ENCODE data around the gene FNDC10. TPM values are rescaled to one million over a fixed set of nuclear protein-coding genes. Genes with fewer than 3 reads are reported as not detected.

FNDC10 gene
- total RNA-seq, 4 donors from 2014 or later: 4.1 to 6.9 (median 5.7) TPM

- peak overlapping the region; percentile 30 to 53 (median 38) for H3K4me3 ChIP-seq
- TF ChIP-seq POLR2A (IDR thresholded peaks at IDR 0.05) (no peak), CTCF (IDR thresholded peaks at IDR 0.05) (no peak)
- H3K4me1 ChIP-seq: peaks cover 3 to 34% (median 18%) of the 10 kb centered on the region in 4 donors
- H3K36me3 ChIP-seq: peaks cover 0 to 13% (median 0%) of the 10 kb centered on the region in 3 donors
- no peaks in the 10 kb centered on the region for H3K9me3 ChIP-seq
- H3K27me3 ChIP-seq: peaks cover 0 to 17% of the 10 kb centered on the region in 2 donors
- peak in 2 of 3 donors; percentile 26 to 48 for DNase-seq
- H3K27ac ChIP-seq: peak overlapping the region; percentile 82 to 91 (median 84)
Observed at GRCh38 chr1:1628754-1629429, 29.0 kb upstream of the FNDC10 start.

GRCh38 chr1:1627829-1628753 is 28.2 kb upstream of the FNDC10 start:
- H3K9me3 ChIP-seq: no peaks in the 10 kb centered on the region
- peaks cover 3 to 34% (median 18%) of the 10 kb centered on the region in 4 donors for H3K4me1 ChIP-seq
- H3K27ac ChIP-seq: peak overlapping the region in 3 of 4 donors; percentile 62 to 84 (median 76)
- H3K27me3 ChIP-seq: peaks cover 0 to 17% of the 10 kb centered on the region in 2 donors
- H3K4me3 ChIP-seq: no peak overlapping the region
- peak in 1 of 3 donors; percentile 51 for DNase-seq
- TF ChIP-seq POLR2A (IDR thresholded peaks at IDR 0.05): no peak
- no peak for TF ChIP-seq CTCF (IDR thresholded peaks at IDR 0.05)
- H3K36me3 ChIP-seq: peaks cover 0 to 13% (median 0%) of the 10 kb centered on the region in 3 donors

- H3K4me3 ChIP-seq: peak overlapping the region in 1 of 4 donors; percentile 9
- peak in 2 of 3 donors; percentile 82 to 84 for DNase-seq
- TF ChIP-seq POLR2A (IDR thresholded peaks at IDR 0.05) (peak in 1 of 2 donors; percentile 33), CTCF (IDR thresholded peaks at IDR 0.05) (peak in 1 of 6 experiments; percentile 5)
- peak overlapping the region in 3 of 4 donors; percentile 36 to 76 (median 62) for H3K27ac ChIP-seq
- peaks cover 0 to 13% (median 0%) of the 10 kb centered on the region in 3 donors for H3K36me3 ChIP-seq
- H3K4me1 ChIP-seq: peaks cover 3 to 34% (median 18%) of the 10 kb centered on the region in 4 donors
- no peaks in the 10 kb centered on the region for H3K9me3 ChIP-seq
- peaks cover 0 to 17% of the 10 kb centered on the region in 2 donors for H3K27me3 ChIP-seq
Observed at GRCh38 chr1:1627261-1627828, 27.4 kb upstream of the FNDC10 start.

GRCh38 chr1:1626207-1627141 is 26.5 kb upstream of the FNDC10 start:
- peaks cover 0 to 9% of the 10 kb centered on the region in 2 donors for H3K27me3 ChIP-seq
- DNase-seq: no peak
- H3K36me3 ChIP-seq: peaks cover 0 to 13% (median 0%) of the 10 kb centered on the region in 3 donors
- peak overlapping the region in 3 of 4 donors; percentile 36 to 76 (median 62) for H3K27ac ChIP-seq
- H3K9me3 ChIP-seq: no peaks in the 10 kb centered on the region
- no peak overlapping the region for H3K4me3 ChIP-seq
- H3K4me1 ChIP-seq: peaks cover 3 to 26% (median 11%) of the 10 kb centered on the region in 4 donors
- TF ChIP-seq CTCF (IDR thresholded peaks at IDR 0.05): no peak
- TF ChIP-seq POLR2A (IDR thresholded peaks at IDR 0.05): no peak
